BLaER1 treated with 17β-estradiol and CSF1 and Interleukin-3, amounts not matched to agents 10 nM and 100 nM (cell line): Measurements from ENCODE around the gene HOXC4.

ENCODE experiments used
- H3K27ac ChIP-seq, 11 experiments: shearing (Covaris generic); formaldehyde crosslinking; 2 replicates each; pipeline ENCODE4 v1.8.1; 2022
- H3K27me3 ChIP-seq, 11 experiments: shearing (Covaris generic); formaldehyde crosslinking; 2 replicates each; pipeline ENCODE4 v1.8.1; 2022
- H3K36me3 ChIP-seq, 11 experiments: shearing (Covaris generic); formaldehyde crosslinking; 2 replicates each; pipeline ENCODE4 v1.8.1; 2022
- H3K4me1 ChIP-seq, 10 experiments: shearing (Covaris generic); formaldehyde crosslinking; 2 replicates each; pipeline ENCODE4 v1.8.1; 2022
- H3K4me2 ChIP-seq, 11 experiments: shearing (Covaris generic); formaldehyde crosslinking; 2 replicates each; pipeline ENCODE4 v1.8.1; 2022
- H3K4me3 ChIP-seq, 10 experiments: shearing (Covaris generic); formaldehyde crosslinking; 2 replicates each; pipeline ENCODE4 v1.8.1; 2022
- H3K9ac ChIP-seq, 11 experiments: shearing (Covaris generic); formaldehyde crosslinking; 2 replicates each; pipeline ENCODE4 v1.8.1; 2022
- H3K9me3 ChIP-seq, 11 experiments: shearing (Covaris generic); formaldehyde crosslinking; replicated peaks in 1 of 11; 2 replicates each; pipeline ENCODE4 v1.8.1; 2022
- H4K20me1 ChIP-seq, 11 experiments: shearing (Covaris generic); formaldehyde crosslinking; 2 replicates each; pipeline ENCODE4 v1.8.1; 2022
- Cebpa-rat ChIP-seq, 11 experiments: shearing (Covaris generic); IDR thresholded peaks; 2 replicates each; pipeline ENCODE4 v1.8.1; 2022

The HOXC4 gene

GRCh38 chr12:54018468-54018984 is 35.1 kb upstream of the HOXC4 start:
- H3K4me2 ChIP-seq: peak overlapping the region in 6 of 11 experiments; percentile 16 to 62 (median 46); a peak in 3 of 22 replicates
- H3K27me3 ChIP-seq: peaks cover 100% of the 10 kb centered on the region in 11 experiments
- H3K36me3 ChIP-seq: no peaks in the 10 kb centered on the region
- no peak for TF ChIP-seq Cebpa-rat (IDR thresholded peaks at IDR 0.05)
- H3K4me1 ChIP-seq: no peaks in the 10 kb centered on the region; a peak in 1 of 20 replicates
- H3K27ac ChIP-seq: no peak overlapping the region
- no peak overlapping the region for H3K9ac ChIP-seq
- H3K4me3 ChIP-seq: peak overlapping the region in 2 of 10 experiments; percentile 24 to 36; a peak in 2 of 20 replicates
- H4K20me1 ChIP-seq: peaks cover 0 to 91% (median 71%) of the 10 kb centered on the region in 11 experiments; a peak in 17 of 22 replicates
- peaks cover 0 to 29% (median 4%) of the 10 kb centered on the region in 11 experiments; a peak in 8 of 22 replicates for H3K9me3 ChIP-seq

GRCh38 chr12:54019091-54019811 is 34.4 kb upstream of the HOXC4 start:
- TF ChIP-seq Cebpa-rat (IDR thresholded peaks at IDR 0.05): no peak
- peaks cover 0 to 91% (median 74%) of the 10 kb centered on the region in 11 experiments; a peak in 17 of 22 replicates for H4K20me1 ChIP-seq
- peaks cover 0 to 24% (median 4%) of the 10 kb centered on the region in 11 experiments; a peak in 6 of 22 replicates for H3K9me3 ChIP-seq
- no peaks in the 10 kb centered on the region; a peak in 1 of 20 replicates for H3K4me1 ChIP-seq
- no peak overlapping the region for H3K9ac ChIP-seq
- H3K4me2 ChIP-seq: no peak overlapping the region
- no peak overlapping the region for H3K4me3 ChIP-seq
- H3K27me3 ChIP-seq: peaks cover 100% of the 10 kb centered on the region in 11 experiments
- H3K36me3 ChIP-seq: no peaks in the 10 kb centered on the region
- H3K27ac ChIP-seq: no peak overlapping the region

DNA sequence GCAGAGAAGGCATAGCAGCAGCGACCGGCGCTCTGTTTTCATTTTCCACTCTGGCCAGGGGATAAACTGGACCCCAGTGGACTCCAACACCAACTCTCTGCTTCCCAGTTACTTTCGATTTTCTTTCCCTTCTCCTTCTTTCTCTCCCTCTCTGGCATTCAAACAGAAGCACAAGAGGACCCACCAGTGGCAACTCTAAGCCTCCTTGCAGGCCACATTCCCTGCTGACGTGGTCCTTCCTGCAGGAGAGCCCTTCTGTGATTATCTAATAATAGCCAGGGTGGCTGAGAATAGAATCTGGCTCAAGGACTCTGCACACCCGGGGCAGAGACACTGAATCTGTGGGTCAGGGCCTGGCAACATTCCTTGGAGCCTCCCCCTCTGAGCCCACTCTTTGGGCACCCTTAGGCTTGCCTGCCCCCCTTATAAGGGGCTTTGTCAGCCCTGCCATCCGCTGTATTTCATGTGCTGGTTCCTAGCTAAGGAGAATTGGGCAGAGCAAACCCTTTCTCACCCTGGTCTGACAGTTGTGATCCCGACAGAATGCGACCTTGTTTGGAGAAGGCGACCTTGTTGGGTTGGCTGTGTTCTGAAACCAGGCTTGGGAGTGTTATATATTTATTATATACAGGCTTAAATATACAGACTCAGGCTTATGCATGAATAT is 33.6 kb upstream of the HOXC4 start:
- H3K4me1 ChIP-seq: no peaks in the 10 kb centered on the region; a peak in 1 of 20 replicates
- H3K9me3 ChIP-seq: peaks cover 0 to 18% (median 3%) of the 10 kb centered on the region in 11 experiments; a peak in 6 of 22 replicates
- H3K27ac ChIP-seq: no peak overlapping the region
- TF ChIP-seq Cebpa-rat (IDR thresholded peaks at IDR 0.05): no peak
- H3K4me2 ChIP-seq: no peak overlapping the region
- H3K4me3 ChIP-seq: no peak overlapping the region
- H3K36me3 ChIP-seq: no peaks in the 10 kb centered on the region
- H3K9ac ChIP-seq: no peak overlapping the region
- H4K20me1 ChIP-seq: peaks cover 0 to 91% (median 75%) of the 10 kb centered on the region in 11 experiments; a peak in 17 of 22 replicates
- H3K27me3 ChIP-seq: peaks cover 100% of the 10 kb centered on the region in 11 experiments

- H3K4me3 ChIP-seq: no peak overlapping the region
- no peaks in the 10 kb centered on the region; a peak in 1 of 20 replicates for H3K4me1 ChIP-seq
These were observed 32.8 kb upstream of the HOXC4 start for GRCh38 chr12:54020591-54021405.

GRCh38 chr12:54021432-54022013 is 32.1 kb upstream of the HOXC4 start:
- Histone ChIP-seq H3K27ac (no peak overlapping the region), H4K20me1 (peaks cover 0 to 93% (median 76%) of the 10 kb centered on the region in 11 experiments; a peak in 17 of 22 replicates), H3K9ac (no peak overlapping the region), H3K4me3 (no peak overlapping the region), H3K4me2 (no peak overlapping the region), H3K27me3 (peaks cover 100% of the 10 kb centered on the region in 11 experiments), H3K4me1 (no peaks in the 10 kb centered on the region; a peak in 1 of 20 replicates), H3K9me3 (peaks cover 0 to 9% (median 0%) of the 10 kb centered on the region in 11 experiments; a peak in 2 of 22 replicates), H3K36me3 (no peaks in the 10 kb centered on the region)
- TF ChIP-seq Cebpa-rat (IDR thresholded peaks at IDR 0.05): no peak

More at GRCh38 chr12:54020591-54021405, 32.8 kb upstream of the HOXC4 start:
- Histone ChIP-seq H3K9me3 (peaks cover 0 to 13% (median 2%) of the 10 kb centered on the region in 11 experiments; a peak in 5 of 22 replicates), H3K4me2 (no peak overlapping the region), H3K27ac (no peak overlapping the region), H4K20me1 (peaks cover 0 to 91% (median 73%) of the 10 kb centered on the region in 11 experiments; a peak in 17 of 22 replicates), H3K9ac (no peak overlapping the region), H3K36me3 (no peaks in the 10 kb centered on the region), H3K27me3 (peaks cover 100% of the 10 kb centered on the region in 11 experiments)
- TF ChIP-seq Cebpa-rat (IDR thresholded peaks at IDR 0.05): no peak

GRCh38 chr12:54022960-54023884 is 30.4 kb upstream of the HOXC4 start:
- H3K27me3 ChIP-seq: peaks cover 100% of the 10 kb centered on the region in 11 experiments
- no peak overlapping the region for H3K4me2 ChIP-seq
- H3K4me3 ChIP-seq: no peak overlapping the region
- H3K9me3 ChIP-seq: 0 out of 22 replicates have a peak, but pooled peaks cover 0 to 3% (median 0%) of the 10 kb centered on the region in 11 experiments
- no peak for TF ChIP-seq Cebpa-rat (IDR thresholded peaks at IDR 0.05)
- H4K20me1 ChIP-seq: peaks cover 0 to 95% (median 86%) of the 10 kb centered on the region in 11 experiments; a peak in 17 of 22 replicates
- H3K36me3 ChIP-seq: no peaks in the 10 kb centered on the region
- no peak overlapping the region for H3K27ac ChIP-seq
- H3K9ac ChIP-seq: no peak overlapping the region
- no peaks in the 10 kb centered on the region; a peak in 1 of 20 replicates for H3K4me1 ChIP-seq

- Histone ChIP-seq H3K36me3 (no peaks in the 10 kb centered on the region), H3K27me3 (peaks cover 100% of the 10 kb centered on the region in 11 experiments), H3K9me3 (no peaks in the 10 kb centered on the region), H4K20me1 (peaks cover 0 to 98% (median 90%) of the 10 kb centered on the region in 11 experiments; a peak in 17 of 22 replicates), H3K4me2 (no peak overlapping the region), H3K4me1 (no peaks in the 10 kb centered on the region), H3K27ac (no peak overlapping the region), H3K4me3 (no peak overlapping the region), H3K9ac (no peak overlapping the region)
- TF ChIP-seq Cebpa-rat (IDR thresholded peaks at IDR 0.05): no peak
These were observed 29.5 kb upstream of the HOXC4 start for GRCh38 chr12:54024127-54024526.
